ENCODE measurements around the gene CFAP46.
"Not testable (repeated sequence)": the region's sequence is repeated elsewhere in the genome, so short reads cannot be mapped to it uniquely, and the experiment has no call there.

The CFAP46 gene

DNA sequence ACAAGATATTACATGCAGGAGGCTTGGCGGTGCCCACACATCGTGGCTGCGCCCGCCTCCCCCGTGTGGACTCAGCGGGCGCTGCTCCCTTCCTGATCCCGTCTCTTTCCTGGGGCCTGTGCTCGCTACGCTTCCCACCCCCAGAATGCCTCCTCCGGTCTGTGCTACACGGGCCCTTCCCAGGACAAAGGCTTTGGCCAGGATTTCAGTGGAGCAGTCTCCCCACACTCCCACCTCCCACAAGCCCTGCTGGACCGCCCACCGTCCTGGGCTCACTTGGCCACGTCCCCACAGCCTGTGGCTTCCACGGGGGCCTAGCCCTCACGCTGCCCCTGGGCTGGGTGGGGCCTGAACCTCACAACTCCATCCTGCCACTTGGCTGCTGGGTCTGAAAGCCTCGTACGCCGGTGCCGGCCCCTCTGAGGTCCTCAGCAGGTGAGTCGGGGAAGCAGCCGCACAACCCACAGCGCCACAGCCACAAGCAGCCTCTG lies 17.3 kb downstream of the CFAP46 start:
- Histone ChIP-seq H3K4me1 (ENCODE audit: insufficient read depth, low read length, poor library complexity, severe bottlenecking) (no peaks in the 10 kb centered on the region), H3F3A (ENCODE audit: low read depth) (no peaks in the 10 kb centered on the region), H4K20me1 (ENCODE audit: insufficient read depth, low read length, poor library complexity, severe bottlenecking) (no peaks in the 10 kb centered on the region), H3K9me2 (replicated peaks; ENCODE audit: low read depth, low read length) (no peaks in the 10 kb centered on the region), H3K36me3 (ENCODE audit: insufficient read depth, low read length) (no peaks in the 10 kb centered on the region), H3K4me3 (ENCODE audit: low read length, poor library complexity, severe bottlenecking) (no peak overlapping the region), H3K9me3 (ENCODE audit: insufficient read depth, low read depth, low read length) (no peaks in the 10 kb centered on the region; the same call in 1 of the 2 replicates), H3K27me3 (ENCODE audit: insufficient read depth, low read length, poor library complexity, severe bottlenecking) (no peaks in the 10 kb centered on the region), H3K9ac (ENCODE audit: low read depth, low read length, poor library complexity, severe bottlenecking) (no peak overlapping the region), H2AFZ (ENCODE audit: low read length) (no peak overlapping the region), H3K79me2 (ENCODE audit: insufficient read depth, low read length) (no peaks in the 10 kb centered on the region), H3K4me2 (ENCODE audit: low read depth, low read length, poor library complexity, severe bottlenecking) (no peak overlapping the region)
- TF ChIP-seq EZH2phosphoT487 (IDR thresholded peaks at IDR 0.05; ENCODE audit: borderline replicate concordance) (no peak), CTCF (conservative IDR thresholded peaks at IDR 0.05; ENCODE audit: low read length) (no peak)

DNA sequence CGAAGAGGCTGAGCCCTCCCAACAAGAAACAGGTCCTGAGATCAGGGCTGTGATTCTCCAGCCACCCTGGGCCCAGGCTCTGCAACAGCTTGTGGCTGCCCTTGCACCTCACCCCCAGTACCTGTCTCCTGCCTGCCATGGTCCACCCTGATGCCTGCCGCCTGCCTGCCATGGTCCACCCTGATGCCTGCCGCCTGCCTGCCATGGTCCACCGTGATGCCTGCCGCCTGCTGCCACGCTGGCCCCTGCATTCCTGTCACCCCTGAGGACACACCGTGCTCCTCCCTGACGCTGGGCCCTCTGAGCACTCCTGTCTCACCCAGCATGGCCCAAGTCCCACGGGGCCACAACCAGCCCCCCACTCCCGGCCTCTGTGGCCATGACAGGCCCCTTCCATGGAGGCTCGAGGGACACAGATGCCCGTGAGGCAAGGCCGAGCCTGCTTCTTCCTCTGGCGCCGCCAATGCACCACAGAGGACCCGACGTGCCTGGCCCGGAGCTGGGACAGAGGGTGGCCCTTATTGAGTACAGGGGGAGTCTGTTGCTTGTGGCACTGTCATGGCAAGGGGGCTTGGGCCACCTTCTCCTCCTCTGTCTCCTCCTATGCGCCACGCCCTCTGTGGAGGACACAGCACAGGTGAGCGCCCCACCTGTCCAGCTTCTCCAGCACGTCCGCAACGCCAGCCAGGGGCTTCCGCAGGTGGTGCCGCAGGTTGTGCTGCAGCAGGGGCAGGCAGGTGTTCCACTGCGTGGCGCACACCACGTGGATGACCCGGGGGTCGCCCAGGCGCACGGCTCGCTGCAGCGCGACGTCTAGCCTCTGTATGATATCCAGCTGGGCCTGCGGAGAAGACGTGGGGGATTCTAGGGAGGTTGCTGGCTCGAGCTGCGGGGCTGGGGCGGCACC lies 18.1 kb downstream of the CFAP46 start:
- H3K36me3 ChIP-seq (ENCODE audit: insufficient read depth, low read length) = no peaks in the 10 kb centered on the region
- no peak for TF ChIP-seq EZH2phosphoT487 (IDR thresholded peaks at IDR 0.05; ENCODE audit: borderline replicate concordance)
- no peak for TF ChIP-seq CTCF (conservative IDR thresholded peaks at IDR 0.05; ENCODE audit: low read length)
- H3K9ac ChIP-seq (ENCODE audit: low read depth, low read length, poor library complexity, severe bottlenecking) = no peak overlapping the region
- H3K27me3 ChIP-seq (ENCODE audit: insufficient read depth, low read length, poor library complexity, severe bottlenecking) = no peaks in the 10 kb centered on the region
- no peaks in the 10 kb centered on the region for H3K79me2 ChIP-seq (ENCODE audit: insufficient read depth, low read length)
- H3K4me1 ChIP-seq (ENCODE audit: insufficient read depth, low read length, poor library complexity, severe bottlenecking) = no peaks in the 10 kb centered on the region
- no peaks in the 10 kb centered on the region for H3F3A ChIP-seq (ENCODE audit: low read depth)
- no peaks in the 10 kb centered on the region; the same call in 1 of the 2 replicates for H3K9me3 ChIP-seq (ENCODE audit: insufficient read depth, low read depth, low read length)
- no peaks in the 10 kb centered on the region for H4K20me1 ChIP-seq (ENCODE audit: insufficient read depth, low read length, poor library complexity, severe bottlenecking)
- H2AFZ ChIP-seq (ENCODE audit: low read length) = no peak overlapping the region
- H3K9me2 ChIP-seq (replicated peaks; ENCODE audit: low read depth, low read length) = no peaks in the 10 kb centered on the region
- no peak overlapping the region for H3K4me2 ChIP-seq (ENCODE audit: low read depth, low read length, poor library complexity, severe bottlenecking)
- no peak overlapping the region for H3K4me3 ChIP-seq (ENCODE audit: low read length, poor library complexity, severe bottlenecking)

GRCh38 chr10:132923384-132923783 lies 19.0 kb downstream of the CFAP46 start:
- H3K4me2 ChIP-seq (ENCODE audit: low read depth, low read length, poor library complexity, severe bottlenecking); H3K27me3 ChIP-seq (ENCODE audit: insufficient read depth, low read length, poor library complexity, severe bottlenecking); H4K20me1 ChIP-seq (ENCODE audit: insufficient read depth, low read length, poor library complexity, severe bottlenecking); H3K79me2 ChIP-seq (ENCODE audit: insufficient read depth, low read length); H3K9me3 ChIP-seq (ENCODE audit: insufficient read depth, low read depth, low read length); H3K4me3 ChIP-seq (ENCODE audit: low read length, poor library complexity, severe bottlenecking); H3K4me1 ChIP-seq (ENCODE audit: insufficient read depth, low read length, poor library complexity, severe bottlenecking); H3K9ac ChIP-seq (ENCODE audit: low read depth, low read length, poor library complexity, severe bottlenecking); H3K9me2 ChIP-seq (replicated peaks; ENCODE audit: low read depth, low read length); H3F3A ChIP-seq (ENCODE audit: low read depth); H2AFZ ChIP-seq (ENCODE audit: low read length); H3K36me3 ChIP-seq (ENCODE audit: insufficient read depth, low read length): not testable (repeated sequence)
